Neuron (in vitro differentiated cells): ENCODE measurements around the gene ANKRD11.
"Not testable (repeated sequence)": the region's sequence is repeated elsewhere in the genome, so short reads cannot be mapped to it uniquely, and the experiment has no call there.

ENCODE experiments used
- H2AFZ ChIP-seq: one replicate; pipeline ENCODE4 v1.6.1; 2013; ENCODE audit warnings: low read depth, mild to moderate bottlenecking, inconsistent platforms, low read length, moderate library complexity
- H3K27me3 ChIP-seq: one replicate; pipeline ENCODE4 v1.6.1; 2013; ENCODE audit warnings: low read length; ENCODE audit not compliant: insufficient read depth
- H3K36me3 ChIP-seq: one replicate; pipeline ENCODE4 v1.6.1; 2013; ENCODE audit warnings: low read length; ENCODE audit not compliant: insufficient read depth
- H3K4me1 ChIP-seq: one replicate; pipeline ENCODE4 v1.6.1; 2013; ENCODE audit warnings: low read length; ENCODE audit not compliant: insufficient read depth
- H3K4me3 ChIP-seq: 2 replicates; pipeline ENCODE4 v1.5.1; 2013; ENCODE audit warnings: mild to moderate bottlenecking, low read length, moderate library complexity
- H3K9me3 ChIP-seq: one replicate; pipeline ENCODE4 v1.6.1; 2013; ENCODE audit warnings: low read length

Gene ANKRD11

DNA sequence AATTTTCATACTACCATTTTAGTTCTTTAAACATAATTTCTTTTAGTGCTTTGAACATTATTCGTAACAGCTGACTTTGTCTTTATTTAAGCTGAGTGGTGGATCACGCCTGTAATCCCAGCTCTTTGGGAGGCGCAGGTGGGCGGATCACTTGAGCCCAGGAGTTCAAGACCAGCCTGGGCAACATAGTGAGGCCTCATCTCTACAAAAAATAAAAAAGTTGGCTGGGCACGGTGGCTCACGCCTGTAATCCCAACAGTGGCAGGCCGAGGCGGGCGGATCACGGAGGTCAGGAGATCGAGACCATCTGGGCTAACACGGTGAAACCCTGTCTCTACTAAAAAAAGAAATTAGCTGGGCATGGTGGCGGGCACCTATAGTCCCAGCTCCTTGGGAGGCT, 230.5 kb downstream of the ANKRD11 start:
- peaks cover 14% of the 10 kb centered on the region for H3K9me3 ChIP-seq

DNA sequence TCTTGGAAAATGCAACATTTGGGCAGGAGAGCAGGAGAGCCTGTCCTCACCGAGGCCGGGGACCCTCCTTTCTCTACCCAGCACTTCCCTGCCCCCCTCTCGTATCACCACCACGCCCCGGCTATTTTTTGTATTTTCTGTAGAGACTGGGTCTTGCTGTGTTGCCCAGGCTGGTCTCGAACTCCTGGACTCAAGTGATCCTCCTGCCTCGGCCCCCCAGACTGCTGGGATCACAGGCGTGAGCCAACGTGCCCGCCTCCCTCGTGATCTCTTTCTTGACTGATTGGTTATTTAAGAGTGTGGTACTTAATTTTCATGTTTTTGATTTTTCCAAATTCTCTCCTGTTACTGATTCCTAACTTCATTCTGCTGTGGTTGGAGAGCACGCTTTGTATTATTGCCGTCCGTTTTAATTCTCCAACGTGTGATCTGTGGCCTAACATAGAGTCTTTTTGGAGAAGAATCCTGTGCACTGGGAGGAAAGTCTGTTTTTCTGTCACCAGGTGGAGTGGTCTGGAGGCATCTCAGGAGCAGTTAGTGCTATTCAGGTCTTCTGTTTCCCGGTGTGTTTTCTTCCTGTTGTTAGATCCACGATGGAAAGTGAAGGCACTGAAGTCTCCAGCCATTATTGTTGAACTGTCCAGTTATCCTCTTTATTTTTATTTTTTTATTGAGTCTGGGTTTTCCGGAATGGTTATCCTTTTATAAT, 232.4 kb downstream of the ANKRD11 start:
- Histone ChIP-seq H3K27me3 (no peaks in the 10 kb centered on the region), H3K9me3 (peaks cover 14% of the 10 kb centered on the region), H2AFZ (no peak overlapping the region), H3K4me3 (no peak overlapping the region), H3K36me3 (no peaks in the 10 kb centered on the region), H3K4me1 (no peaks in the 10 kb centered on the region)

More for the DNA sequence above, 230.5 kb downstream of the ANKRD11 start:
- not testable (repeated sequence) for H3K4me1 ChIP-seq, H3K4me3 ChIP-seq, H3K27me3 ChIP-seq, H2AFZ ChIP-seq, H3K36me3 ChIP-seq

- no peak overlapping the region for H3K4me3 ChIP-seq
- no peaks in the 10 kb centered on the region for H3K27me3 ChIP-seq
- no peaks in the 10 kb centered on the region for H3K36me3 ChIP-seq
- H3K4me1 ChIP-seq = no peaks in the 10 kb centered on the region
- no peak overlapping the region for H2AFZ ChIP-seq
- peaks cover 11% of the 10 kb centered on the region for H3K9me3 ChIP-seq
Observed at GRCh38 chr16:89257281-89257731, 233.1 kb downstream of the ANKRD11 start.

DNA sequence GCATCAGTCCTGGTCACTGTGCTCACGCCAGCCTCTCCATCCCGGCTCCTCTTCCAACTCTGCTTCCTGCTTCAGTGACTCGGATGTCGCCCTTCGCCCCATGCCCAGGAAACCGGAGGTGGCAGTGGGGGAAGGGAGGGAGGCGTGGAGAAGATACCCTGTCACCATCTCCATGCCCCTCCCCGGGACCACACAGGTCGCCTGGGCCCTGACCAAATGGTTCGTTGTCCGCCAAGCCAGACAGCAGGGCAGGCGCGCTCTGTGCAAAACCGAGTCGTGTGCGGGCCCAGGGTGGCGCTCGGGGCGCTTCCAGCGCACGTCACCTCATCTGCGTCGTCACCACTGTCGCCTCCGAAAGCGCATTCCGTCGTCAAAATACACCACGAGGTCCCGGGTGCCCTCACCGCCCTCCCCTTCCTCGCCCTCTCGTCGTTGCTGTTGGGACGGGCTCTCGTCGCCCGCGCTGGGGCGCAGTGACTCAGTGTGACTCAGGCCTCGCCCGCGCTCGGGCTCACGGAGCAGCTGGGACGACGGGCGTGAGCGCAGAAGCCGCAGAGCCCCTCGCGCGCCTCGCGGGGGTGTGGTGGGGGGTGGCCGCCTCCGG, 233.6 kb downstream of the ANKRD11 start:
- Histone ChIP-seq H3K4me3 (no peak overlapping the region), H3K4me1 (no peaks in the 10 kb centered on the region), H3K36me3 (no peaks in the 10 kb centered on the region), H3K9me3 (peaks cover 11% of the 10 kb centered on the region), H3K27me3 (no peaks in the 10 kb centered on the region), H2AFZ (no peak overlapping the region)

- H3K27me3 ChIP-seq = no peaks in the 10 kb centered on the region
- H3K4me1 ChIP-seq = no peaks in the 10 kb centered on the region
- H3K36me3 ChIP-seq = no peaks in the 10 kb centered on the region
- H2AFZ ChIP-seq = no peak overlapping the region
- H3K4me3 ChIP-seq = no peak overlapping the region
- H3K9me3 ChIP-seq = peaks cover 11% of the 10 kb centered on the region
Observed at GRCh38 chr16:89253548-89254287, 236.6 kb downstream of the ANKRD11 start.

DNA sequence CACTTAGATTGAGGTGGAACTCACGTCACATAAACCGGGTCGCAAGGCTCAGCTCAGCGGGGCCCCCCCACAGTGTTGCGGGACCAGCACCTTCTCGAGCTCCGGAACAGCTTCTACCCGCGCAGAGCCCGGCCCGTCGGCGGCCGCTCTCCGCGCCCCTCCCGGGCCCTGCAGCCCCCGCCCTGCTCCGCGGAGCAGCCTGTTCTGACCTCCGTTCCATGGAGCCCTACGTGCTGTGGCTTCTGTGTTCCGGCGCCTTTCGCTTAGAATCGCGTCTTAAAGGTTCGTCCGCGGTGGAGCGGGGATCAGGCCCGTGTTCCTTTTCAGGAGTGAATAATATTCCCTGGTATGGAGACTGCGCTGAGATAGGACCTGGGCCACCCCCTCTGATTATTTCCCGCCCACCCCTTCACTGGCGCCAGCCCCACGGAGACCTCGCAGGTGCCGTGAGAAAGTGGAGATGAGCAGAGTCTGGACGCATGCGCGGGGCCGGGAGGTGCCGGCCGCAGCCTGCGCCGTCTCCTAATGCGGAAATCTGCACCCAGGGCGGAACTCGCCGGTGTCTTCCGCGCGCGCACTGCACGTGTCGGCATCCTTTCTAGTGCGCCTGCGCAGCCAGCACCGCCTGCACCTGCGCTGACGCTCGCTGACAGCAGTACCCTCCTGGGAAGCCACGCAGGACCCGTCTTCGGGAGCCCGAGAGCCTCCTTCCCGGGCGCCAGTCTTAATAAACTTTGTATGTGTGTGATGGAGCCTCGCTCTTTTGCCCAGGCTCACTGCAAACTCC, 242.0 kb downstream of the ANKRD11 start:
- peak overlapping the region; percentile 61 for H2AFZ ChIP-seq
- H3K4me3 ChIP-seq = peak overlapping the region; percentile 49
- no peaks in the 10 kb centered on the region for H3K27me3 ChIP-seq
- H3K9me3 ChIP-seq = peaks cover 2% of the 10 kb centered on the region
- H3K4me1 ChIP-seq = peaks cover 3% of the 10 kb centered on the region
- no peaks in the 10 kb centered on the region for H3K36me3 ChIP-seq

DNA sequence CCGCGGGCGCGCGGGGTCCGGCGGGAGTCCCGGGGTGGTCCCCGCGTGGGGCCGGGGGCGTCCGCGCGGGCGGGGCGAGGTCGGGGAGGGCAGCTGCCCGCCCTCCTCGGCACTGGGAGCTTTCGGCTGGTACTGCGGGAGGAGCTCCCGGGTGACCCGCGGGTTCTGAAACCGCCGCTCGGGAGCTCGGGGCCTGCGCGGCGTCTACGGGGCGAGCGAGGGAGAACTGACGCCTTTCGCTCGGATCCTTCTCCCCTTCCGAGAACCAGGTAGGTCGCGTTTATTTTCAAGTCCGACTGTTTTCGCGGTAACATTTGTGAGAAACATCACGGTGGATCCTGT, 242.7 kb downstream of the ANKRD11 start:
- H3K27me3 ChIP-seq, H3K4me1 ChIP-seq, H3K36me3 ChIP-seq, H3K9me3 ChIP-seq: not testable (repeated sequence)
- peak overlapping the region; percentile 61 for H2AFZ ChIP-seq
- peak overlapping the region; percentile 49 for H3K4me3 ChIP-seq

- Histone ChIP-seq H3K9me3 (peaks cover 2% of the 10 kb centered on the region), H2AFZ (peak overlapping the region; percentile 61), H3K4me1 (peaks cover 3% of the 10 kb centered on the region), H3K36me3 (no peaks in the 10 kb centered on the region), H3K4me3 (peak overlapping the region; percentile 49), H3K27me3 (no peaks in the 10 kb centered on the region)
Observed at GRCh38 chr16:89246903-89247733, 243.2 kb downstream of the ANKRD11 start.

GRCh38 chr16:89246383-89246902, 243.9 kb downstream of the ANKRD11 start:
- H3K27me3 ChIP-seq = no peaks in the 10 kb centered on the region

DNA sequence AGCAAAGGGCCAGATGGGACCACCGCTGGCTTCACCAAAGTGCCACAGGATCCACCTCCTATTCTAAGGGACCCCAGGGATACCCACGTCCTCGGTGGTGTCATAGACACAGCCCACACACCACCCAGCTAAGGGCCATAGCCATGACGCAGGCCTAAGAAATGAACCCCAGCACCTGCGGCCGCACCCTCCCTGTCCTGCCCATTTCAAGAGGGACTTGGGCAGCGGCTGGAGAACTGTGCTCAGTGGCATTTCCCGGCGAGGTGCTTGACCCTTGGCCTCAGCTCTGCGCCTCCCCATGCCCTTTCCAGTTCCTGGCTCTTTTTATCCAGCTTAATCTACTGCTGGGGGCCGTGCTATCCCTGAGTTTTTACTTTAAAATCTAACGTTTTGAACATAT, 245.6 kb downstream of the ANKRD11 start:
- Histone ChIP-seq H3K9me3 (peaks cover 2% of the 10 kb centered on the region), H3K4me3 (no peak overlapping the region)

More at GRCh38 chr16:89246383-89246902, 243.9 kb downstream of the ANKRD11 start:
- H3K36me3 ChIP-seq = no peaks in the 10 kb centered on the region
- peak overlapping the region; percentile 37 for H3K4me3 ChIP-seq
- peaks cover 7% of the 10 kb centered on the region for H3K4me1 ChIP-seq
- H3K9me3 ChIP-seq = peaks cover 2% of the 10 kb centered on the region
- peak overlapping the region; percentile 51 for H2AFZ ChIP-seq

GRCh38 chr16:89244264-89244663, 246.1 kb downstream of the ANKRD11 start:
- not testable (repeated sequence) for H2AFZ ChIP-seq, H3K4me1 ChIP-seq, H3K4me3 ChIP-seq, H3K9me3 ChIP-seq, H3K27me3 ChIP-seq, H3K36me3 ChIP-seq

More for the DNA sequence above, 245.6 kb downstream of the ANKRD11 start:
- Histone ChIP-seq H3K36me3 (no peaks in the 10 kb centered on the region), H2AFZ (no peak overlapping the region), H3K4me1 (peaks cover 7% of the 10 kb centered on the region), H3K27me3 (no peaks in the 10 kb centered on the region)

DNA sequence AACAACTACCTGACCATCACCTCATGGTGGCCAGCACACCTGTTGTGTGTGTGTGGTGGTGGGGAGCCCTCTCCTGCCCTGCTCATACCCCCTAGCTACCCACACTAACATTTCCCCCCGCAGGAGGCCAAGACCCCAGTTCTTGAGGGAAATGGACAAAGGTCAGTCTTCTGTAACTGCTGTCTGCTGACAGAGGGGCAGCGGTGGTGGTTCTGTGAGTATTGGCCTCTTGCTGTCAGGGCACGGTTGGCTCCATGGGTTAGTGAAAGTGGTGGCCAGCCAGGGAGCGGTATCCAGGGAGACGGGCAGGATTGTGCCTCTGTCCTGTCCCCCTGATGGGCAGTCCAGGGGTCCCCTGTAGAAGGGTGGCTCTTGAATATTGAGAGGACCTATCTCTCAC, 246.7 kb downstream of the ANKRD11 start:
- Histone ChIP-seq H3K4me1 (peaks cover 7% of the 10 kb centered on the region), H2AFZ (no peak overlapping the region), H3K4me3 (no peak overlapping the region), H3K27me3 (no peaks in the 10 kb centered on the region), H3K9me3 (no peaks in the 10 kb centered on the region), H3K36me3 (no peaks in the 10 kb centered on the region)
